Measurements from ENCODE around the gene SLC35F2.
"Not testable (repeated sequence)": the region's sequence is repeated elsewhere in the genome, so short reads cannot be mapped to it uniquely, and the experiment has no call there.

Gene SLC35F2

DNA sequence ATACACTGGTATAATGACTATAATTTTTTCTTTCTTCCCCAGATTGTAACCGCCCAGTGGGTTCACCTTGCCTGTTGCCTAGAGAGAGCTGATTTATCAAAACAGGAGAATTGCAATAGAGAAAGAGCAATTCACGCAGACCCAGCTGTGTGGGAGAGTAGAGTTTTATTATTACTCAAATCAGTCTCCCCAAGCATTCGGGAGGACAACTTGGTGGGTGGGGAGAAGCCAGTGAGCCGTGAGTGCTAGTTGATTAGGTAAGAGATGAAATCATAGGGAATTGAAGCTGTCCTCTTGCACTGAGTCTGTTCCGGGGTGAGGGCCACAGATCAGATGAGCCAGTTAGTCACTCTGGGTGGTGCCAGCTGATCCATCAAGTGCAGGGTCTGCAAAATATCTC, 73.2 kb downstream of the SLC35F2 start:
- DNase-seq = no peak

DNA sequence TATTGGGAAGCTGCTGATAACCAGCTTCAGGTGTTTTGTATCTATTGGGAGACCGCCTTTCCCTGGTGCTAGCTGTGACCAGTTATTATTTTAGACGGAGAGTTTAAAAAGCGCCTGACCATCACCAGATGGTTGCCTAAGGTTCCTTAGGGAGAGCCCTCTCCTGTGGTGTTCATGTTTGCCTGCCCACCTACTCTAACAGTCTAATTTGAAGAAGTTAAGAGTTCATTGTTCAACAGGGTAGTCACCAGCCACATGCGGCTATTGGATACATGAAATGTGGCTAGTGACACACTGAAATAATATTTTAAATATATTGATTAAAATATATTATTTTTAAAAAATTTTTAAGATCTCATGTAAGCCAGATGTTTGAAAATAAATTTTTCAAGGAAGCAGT, 75.5 kb downstream of the SLC35F2 start:
- DNase-seq = no peak

DNA sequence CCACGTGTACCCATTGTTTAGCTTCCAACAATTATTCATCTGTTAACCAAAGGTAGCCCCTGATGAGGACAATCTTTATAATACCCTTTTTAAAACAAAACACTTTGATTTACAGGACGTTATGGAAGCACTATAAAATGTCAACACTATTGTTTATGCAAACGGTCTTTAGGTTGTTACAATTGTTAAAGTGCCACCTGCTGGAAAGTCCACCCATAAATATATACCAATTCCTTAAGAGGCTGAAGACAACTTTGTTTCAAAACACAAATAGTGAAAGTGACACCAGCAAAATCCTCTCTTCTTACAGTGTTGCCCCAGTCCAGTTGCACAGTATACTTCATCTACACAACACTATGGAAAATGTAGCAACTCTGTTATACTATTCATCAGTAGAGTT, 77.8 kb downstream of the SLC35F2 start:
- DNase-seq = no peak

DNA sequence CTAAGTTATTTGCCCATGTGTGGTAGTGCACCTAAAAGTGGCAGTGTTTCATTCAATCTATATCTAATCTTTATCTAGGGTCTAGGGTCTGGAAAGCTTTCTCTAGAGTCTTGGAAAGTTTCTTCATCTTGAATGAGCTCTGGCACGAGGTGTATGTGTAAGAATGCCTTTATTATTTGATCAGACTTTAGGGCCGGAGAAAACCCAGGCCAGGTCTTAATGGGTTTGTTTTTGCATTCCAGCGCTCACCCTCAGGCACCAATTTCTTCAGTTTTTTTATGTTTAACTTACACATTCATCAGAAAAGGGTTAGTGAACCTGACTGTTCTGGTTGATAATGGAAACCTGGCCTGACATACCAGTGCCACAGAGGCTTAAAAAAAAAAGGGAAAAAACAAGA, 78.5 kb downstream of the SLC35F2 start:
- no peak for DNase-seq

DNA sequence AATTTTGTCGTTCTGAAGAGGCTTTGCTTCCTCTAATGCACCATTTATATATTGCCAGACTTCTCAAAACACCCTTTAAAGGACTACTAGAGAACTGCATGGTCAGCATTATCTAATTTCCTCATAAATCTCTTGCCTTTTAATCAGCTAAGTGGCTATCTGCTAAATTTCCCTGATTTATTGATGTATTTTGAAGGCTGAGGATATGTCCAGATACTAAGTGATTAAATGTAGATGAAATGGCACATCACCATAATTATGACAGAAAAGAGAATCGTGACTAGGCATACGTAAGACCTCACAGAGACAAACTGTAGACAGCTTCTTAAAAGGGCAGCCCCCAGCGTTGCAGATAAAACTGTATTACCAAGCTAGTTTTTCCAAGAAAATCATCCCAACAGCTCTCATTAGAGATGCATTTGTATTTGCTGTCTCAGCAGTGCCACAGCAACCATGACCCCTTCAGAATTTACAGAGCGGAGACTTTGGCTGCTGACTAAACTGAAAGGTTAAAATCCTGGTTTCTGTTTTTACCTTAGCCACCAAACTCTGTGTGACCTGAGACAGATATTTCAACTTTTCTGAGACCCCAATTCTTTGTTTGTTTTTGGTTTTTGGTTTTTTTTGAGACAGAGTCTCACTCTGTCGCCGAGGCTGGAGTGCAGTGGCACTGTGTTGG, 79.6 kb downstream of the SLC35F2 start:
- DNase-seq = no peak

DNA sequence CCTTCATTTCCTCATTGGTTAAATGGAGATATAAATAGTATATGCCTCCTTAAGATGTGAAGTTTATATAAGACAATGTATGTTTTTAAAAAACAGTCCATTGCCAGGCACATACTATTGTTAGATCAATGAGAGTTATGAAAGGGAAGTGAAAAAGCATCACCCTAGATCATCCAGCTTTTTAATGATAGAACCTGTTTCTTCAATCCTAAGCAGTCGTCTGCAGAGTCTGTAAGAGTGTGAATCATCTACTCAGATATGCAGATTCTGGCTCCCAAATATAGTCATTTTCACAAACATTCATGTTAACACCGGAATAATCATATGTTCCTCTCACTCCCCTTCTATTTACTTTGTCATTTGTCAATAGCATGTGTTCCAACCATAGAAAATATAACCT, 81.5 kb downstream of the SLC35F2 start:
- no peak for DNase-seq

DNA sequence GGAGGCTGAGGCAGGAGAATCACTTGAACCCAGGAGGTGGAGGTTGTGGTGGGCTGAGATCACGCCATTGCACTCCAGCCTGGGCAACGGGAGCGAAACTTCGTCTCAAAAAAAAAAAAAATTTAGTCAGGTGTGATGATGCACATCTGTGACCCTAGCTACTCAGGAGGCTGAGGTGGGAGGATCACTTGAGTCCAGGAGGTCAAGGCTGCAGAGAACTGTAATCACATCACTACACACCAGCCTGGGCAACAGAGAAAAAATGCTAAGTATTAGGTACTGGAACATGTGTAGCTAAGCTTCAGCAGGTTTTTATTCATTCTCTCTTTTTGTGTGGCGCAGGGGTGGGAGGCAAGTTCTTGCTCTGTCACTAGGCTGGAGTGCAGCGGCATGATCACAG, 82.5 kb downstream of the SLC35F2 start:
- no peak for DNase-seq

DNA sequence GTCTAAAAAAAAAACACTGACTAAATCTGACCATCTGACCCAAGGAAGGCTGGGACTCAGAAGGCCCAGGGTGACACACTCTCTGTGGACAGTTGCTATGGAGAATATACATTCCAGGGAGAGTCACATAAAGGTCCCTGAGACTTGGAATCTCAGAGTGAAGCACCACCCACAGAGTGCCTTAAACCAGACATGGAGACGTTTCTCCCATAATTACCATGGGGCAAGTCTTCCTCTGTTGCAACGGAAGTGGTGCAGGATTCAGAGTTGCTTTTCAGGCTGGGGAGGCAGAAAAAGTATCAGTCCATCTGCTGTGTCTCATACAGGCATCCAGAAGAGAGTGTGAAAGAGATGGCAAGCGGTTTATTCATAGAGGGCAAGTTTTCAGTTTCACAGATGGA, 88.0 kb downstream of the SLC35F2 start:
- DNase-seq = no peak

DNA sequence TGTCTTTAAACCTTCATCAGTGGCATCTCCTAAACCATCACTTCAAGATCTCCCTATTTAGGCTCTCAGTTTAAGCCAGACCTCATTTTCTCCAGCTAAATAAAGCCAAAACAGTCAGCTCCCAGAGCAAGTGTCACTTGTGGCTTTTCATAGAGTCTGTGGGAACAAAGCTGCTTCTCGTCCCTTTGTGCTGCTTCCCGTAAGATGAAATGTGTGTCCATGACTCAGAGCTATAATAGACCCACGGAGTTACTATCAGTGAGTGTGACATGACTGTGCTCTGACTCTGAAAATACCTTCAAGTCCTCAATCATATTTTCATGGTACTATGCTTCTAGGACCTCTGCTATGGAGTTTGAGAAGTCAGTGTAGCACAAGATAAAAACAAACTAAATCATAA, 89.4 kb downstream of the SLC35F2 start:
- DNase-seq = no peak

DNA sequence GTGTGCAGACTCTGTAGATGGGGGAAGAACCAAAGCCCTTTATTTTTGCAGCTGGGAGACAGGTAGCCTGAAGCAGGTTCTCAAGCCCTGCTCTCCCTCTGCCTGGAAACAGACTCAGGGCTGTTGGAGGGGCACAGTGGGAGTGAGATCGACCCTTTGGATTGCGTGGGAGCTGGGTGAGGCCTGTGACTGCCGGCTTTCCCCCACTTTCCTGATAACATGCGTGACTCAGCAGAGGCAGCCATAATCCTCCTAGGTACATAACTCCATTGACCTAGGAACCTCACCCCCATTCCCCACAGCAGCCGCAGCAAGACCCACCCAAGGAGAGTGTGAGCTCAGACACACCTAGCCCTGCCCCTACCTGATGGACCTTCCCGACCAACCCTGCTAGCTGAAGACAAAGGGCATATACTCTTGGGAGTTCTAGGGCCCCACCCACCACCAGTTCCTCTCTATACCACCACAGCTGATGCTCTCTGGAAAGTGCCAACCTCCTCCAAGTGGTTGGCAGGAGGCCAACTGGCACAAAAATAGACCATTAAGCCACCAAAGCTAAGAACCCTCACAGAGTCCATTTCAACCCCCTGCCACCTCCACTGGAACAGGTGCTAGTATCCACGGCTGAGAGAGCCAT, 99.8 kb downstream of the SLC35F2 start:
- DNase-seq = not testable (repeated sequence)

DNA sequence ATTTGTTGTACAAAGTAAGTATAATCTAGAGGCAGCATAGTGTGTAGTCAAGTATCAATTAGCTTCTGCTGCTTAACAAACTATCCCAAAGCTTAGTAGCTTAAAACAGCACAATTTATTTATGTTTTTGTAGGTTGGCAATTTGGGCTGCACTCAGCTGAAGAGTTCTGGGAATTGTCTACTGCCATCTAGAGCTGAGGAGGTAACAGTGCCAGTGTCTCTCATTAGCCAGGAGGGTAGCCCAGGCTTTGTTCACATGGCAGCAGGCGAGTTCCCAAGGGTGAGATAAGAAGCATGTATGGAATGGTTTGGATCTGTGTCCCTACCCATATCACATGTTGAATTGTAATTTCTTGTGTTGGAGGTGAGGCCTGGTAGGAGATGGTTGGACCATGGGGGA, 100.9 kb downstream of the SLC35F2 start:
- DNase-seq = no peak

DNA sequence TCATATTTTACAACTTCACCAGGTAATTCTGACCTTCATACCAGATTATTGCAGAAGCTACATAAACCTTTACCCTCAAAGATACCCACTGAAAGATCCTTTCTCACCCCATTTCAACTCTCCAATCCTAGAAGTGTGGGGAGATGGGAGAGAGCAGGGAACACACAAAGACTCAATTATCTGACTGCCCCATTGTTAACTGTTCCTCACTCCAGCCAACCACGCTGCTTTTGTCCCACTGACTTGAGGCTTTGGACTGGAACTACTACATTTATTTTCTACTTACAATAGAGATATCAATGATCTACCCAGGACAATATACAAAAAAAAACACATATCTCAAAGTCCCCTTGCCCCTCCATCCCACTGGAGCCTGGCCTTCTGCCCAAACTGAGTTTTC, 102.0 kb downstream of the SLC35F2 start:
- no peak for DNase-seq

DNA sequence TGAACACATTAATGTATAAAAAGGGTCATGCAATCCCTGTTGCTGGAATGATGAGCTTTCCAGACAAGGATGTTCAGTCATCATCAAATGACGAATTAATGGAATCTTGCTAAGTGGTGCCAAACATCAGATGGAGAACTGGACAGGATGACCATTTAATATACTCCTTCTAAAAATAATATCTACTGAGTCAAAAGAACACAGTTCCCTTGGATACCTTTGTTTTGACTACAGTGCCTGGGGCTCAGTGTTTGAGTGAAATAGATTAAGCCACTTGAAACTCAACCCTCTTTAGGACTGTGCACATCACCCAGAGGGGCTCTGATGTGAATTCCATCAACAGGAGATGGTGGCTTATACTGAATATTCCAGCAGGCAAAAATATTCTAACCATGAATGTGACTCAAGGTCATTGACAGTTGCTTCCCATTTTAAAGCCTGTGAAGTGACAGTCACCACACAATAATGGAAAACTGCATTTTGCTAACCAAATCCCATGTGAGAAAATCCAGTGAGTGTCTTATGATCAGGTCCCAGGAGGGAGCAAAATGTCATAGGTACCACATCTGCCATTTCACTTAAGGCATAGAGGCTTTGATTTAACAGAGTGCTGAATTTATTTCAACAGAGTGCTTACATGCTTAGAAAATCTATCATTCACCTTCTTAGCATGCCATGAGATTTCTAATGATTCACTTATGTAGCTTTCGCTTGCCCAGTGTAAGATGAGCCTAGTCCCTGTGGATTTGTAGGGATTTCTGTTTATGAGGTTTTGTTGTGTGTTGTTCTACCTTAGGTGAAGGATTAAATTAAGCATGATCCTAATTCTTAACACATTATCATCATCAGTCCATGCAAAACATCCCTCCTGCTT, 105.4 kb downstream of the SLC35F2 start:
- no peak for DNase-seq

DNA sequence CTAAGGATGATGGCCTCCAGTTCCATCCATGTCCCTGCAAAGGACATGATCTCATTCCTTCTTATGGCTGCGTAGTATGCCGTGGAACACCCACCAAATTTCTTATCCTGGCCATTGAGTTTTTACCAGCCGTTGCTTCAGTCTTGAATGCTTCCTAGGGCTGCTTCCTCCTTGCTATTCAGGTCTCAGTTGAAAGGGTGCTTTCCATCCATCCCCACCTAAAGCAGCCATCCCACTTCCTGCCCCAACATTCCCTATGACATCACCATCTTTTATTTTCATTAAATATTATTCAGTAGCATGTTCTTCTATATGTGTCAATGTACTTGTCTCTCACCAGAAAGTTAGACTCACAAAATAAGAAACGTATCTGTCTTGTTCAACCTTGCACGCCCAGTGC, 106.1 kb downstream of the SLC35F2 start:
- no peak for DNase-seq

DNA sequence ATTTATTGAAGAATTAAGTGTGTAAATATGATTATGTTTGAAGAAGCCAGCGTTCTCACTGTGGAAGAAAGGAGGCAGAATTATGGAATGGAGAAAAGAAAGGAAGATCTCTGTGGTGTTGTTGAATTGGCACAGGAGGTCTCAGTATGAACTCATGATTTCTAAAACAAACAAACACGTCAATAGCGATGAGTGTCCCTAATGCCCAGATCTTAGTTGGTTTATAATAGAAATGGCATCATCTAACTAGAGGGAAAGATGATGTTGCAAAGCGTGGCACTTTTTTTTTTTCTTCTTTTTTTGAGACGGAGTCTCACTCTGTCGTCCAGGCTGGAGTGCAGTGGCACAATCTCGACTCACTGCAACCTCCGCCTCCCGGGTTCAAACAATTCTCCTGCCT, 107.5 kb downstream of the SLC35F2 start:
- DNase-seq = no peak

DNA sequence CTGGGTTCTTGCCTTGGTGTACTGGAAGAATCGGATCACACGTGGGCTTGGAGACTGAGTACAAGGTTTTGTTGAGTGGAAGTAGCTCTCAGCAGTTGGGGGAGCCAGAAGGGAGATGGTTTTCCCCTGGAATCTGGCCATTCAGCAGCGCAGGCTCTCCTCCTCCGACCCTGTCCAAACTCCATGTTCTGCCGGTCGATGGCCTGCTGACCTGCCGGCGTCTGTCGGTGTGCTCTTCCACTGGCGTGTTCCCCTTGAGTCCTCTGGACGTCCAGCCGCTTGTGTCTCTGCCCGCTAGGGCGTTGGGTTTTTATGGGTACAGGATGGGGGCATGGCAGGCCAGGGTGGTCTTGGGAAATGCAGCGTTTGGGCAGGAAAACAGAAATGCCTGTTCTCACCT, 108.3 kb downstream of the SLC35F2 start:
- DNase-seq = no peak

DNA sequence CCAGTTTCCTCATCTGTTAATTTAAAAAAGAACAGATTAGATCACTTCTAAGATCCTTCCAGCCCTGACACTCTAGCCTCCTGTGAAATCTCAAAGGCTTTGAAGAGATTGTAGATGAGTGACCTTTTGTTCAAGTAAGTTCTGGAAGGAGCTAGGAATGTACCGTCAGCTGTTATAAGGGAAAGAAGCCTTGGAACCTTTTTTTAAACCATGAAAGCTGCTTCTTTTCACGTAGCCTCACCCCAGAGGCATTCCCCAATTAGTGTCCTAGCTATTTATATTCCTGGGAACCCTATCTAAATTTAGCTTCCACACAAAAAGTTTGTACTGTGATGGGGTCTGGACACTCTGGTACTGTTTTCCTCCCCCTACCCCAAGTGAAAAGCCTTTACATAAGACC, 111.0 kb downstream of the SLC35F2 start:
- DNase-seq = no peak

DNA sequence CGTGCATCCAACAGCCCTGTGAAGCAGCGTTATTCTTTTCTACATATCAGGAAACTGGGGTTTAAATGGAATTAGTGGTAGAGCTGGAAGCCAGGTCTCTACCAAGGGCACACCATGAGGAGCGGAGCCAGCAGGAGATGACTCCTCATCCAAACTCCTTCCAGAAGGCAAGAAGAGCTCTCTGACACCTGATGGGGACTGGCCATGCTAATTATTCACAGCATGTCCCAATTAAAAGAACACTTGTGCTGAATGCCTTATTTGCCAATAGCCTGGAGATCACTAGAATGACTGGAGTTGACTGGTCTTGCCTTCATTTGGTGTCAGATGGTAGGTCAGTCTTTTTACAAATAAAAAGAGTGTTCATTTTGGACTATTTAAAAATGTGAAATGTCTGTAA, 113.9 kb downstream of the SLC35F2 start:
- no peak for DNase-seq

DNA sequence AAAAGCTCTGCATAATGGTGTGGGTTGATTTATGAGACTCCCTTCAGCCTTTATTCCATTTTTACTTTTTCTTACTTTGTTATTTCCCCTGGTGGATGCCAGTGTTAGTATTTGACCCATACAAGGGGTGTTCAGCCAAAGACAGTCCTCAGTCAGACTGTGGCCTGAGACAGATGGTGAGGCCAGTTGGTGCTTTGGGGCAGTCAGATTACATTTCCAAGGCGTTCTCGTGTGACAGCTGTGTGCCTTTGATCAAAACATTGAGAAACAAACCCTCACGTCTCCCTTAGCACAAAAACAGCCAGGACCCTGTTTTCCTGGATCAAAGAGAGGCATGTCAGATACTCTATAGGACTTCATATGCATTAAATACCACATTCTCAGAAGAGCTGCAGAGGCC, 115.4 kb downstream of the SLC35F2 start:
- no peak for DNase-seq

DNA sequence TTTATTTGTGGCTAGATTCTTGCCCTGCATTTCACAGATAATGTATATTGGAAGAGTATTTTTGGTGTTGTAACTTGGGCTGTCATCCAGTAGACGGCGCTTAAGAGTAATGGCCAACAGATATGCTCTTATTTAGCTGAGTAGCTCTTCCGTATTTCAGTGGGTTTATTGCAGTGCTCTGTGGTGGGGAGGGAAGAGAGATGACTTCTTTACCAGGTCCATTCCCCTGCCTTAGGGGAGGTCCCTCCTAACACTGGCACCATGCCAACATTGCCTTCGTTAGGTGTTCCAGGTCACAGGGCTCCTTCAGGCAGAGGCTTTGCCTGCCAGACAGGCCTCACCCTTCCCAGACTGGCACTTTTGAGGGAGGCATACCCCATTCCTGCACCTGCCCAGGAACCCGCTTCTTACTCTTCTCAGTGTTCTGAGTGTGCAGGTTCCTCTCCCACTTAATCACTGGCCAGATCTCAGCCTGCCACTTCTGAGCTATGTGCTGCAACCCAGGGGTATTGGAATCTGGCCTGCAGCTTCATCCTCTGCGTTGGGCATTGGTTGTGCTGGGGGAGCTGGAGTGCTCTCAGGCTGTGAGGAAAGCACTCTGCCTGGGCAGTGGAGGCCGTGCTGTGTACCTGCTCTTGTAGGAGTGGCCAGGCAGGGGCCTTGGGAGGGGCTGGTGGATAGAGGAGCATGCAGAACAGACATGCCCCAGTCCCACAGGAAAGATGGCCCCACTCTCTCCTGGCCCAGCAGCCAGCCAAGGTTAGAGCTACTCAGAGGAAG, 117.4 kb downstream of the SLC35F2 start:
- DNase-seq = no peak

Measured in NCI-H1694 (cell line).